K562 (cell line): ENCODE data around the gene WDR91. TPM values are rescaled to one million over a fixed set of nuclear protein-coding genes. Genes with fewer than 3 reads are reported as not detected.

ENCODE experiments used
- ARID4B ChIP-seq: sonication (generic); formaldehyde crosslinking; IDR thresholded peaks from 2 replicates; pipeline ENCODE4 v1.8.0; 2022; ENCODE audit warnings: mild to moderate bottlenecking, missing genetic modification reagents
- CEBPG ChIP-seq, 3 experiments: fragments of 200-800 bp in 1 of 3; sonication (Bioruptor generic) in 1 of 3; sonication (generic) in 1 of 3; formaldehyde crosslinking in 1 of 3; IDR thresholded peaks in 2 of 3; conservative IDR thresholded peaks in 1 of 3; 2 replicates each; pipeline versions ENCODE4 v1.6.1 to v1.8.0; 2016 to 2022; ENCODE audit warnings: missing compliant biosample characterization in 2 of 3, missing genetic modification characterization in 2 of 3, mild to moderate bottlenecking in 1 of 3, missing genetic modification reagents in 1 of 3
- CHD2 ChIP-seq: IDR thresholded peaks from 2 replicates; pipeline ENCODE4 v1.6.1; 2011; ENCODE audit warnings: low read depth, low read length
- DNMT1 ChIP-seq: fragments of 450-650 bp; IDR thresholded peaks from 2 replicates; pipeline ENCODE4 v1.6.1; 2016; ENCODE audit warnings: antibody characterized with exemption, mild to moderate bottlenecking
- EP300 ChIP-seq: IDR thresholded peaks from 2 replicates; pipeline ENCODE4 v1.6.1; 2012; ENCODE audit warnings: low read length, improper control_type of control experiment
- ETS2 ChIP-seq: IDR thresholded peaks from 2 replicates; pipeline ENCODE4 v1.6.1; 2016; ENCODE audit warnings: borderline replicate concordance, missing genetic modification characterization, mild to moderate bottlenecking, moderate library complexity, missing compliant biosample characterization; ENCODE audit not compliant: poor library complexity, severe bottlenecking
- EWSR1 ChIP-seq: fragments of 450-650 bp; IDR thresholded peaks from 2 replicates; pipeline ENCODE4 v1.6.1; 2018; ENCODE audit warnings: borderline replicate concordance, mild to moderate bottlenecking, low read depth, moderate library complexity; ENCODE audit not compliant: partially characterized antibody
- EZH2 ChIP-seq: IDR thresholded peaks from 2 replicates; pipeline ENCODE4 v1.6.1; 2012; ENCODE audit warnings: low read depth, mild to moderate bottlenecking, inconsistent platforms, low read length, borderline replicate concordance
- GTF2A2 ChIP-seq: IDR thresholded peaks from 2 replicates; pipeline ENCODE4 v1.6.1; 2016; ENCODE audit warnings: mild to moderate bottlenecking, missing genetic modification characterization, missing compliant biosample characterization
- HNRNPLL ChIP-seq: fragments of 200-400 bp; formaldehyde crosslinking; IDR thresholded peaks from 2 replicates; pipeline ENCODE4 v1.6.1; 2017; ENCODE audit warnings: low read length, low read depth, mild to moderate bottlenecking; ENCODE audit not compliant: poor library complexity, severe bottlenecking
- MECOM ChIP-seq: fragments of 250-450 bp; sonication (Bioruptor Pico); IDR thresholded peaks from 2 replicates; pipeline ENCODE4 v1.8.0; 2022; ENCODE audit warnings: inconsistent platforms
- SIN3B ChIP-seq: fragments of 450-650 bp; IDR thresholded peaks from 2 replicates; pipeline ENCODE4 v1.6.1; 2017; ENCODE audit warnings: low read depth, mild to moderate bottlenecking, moderate library complexity
- TAF1 ChIP-seq: IDR thresholded peaks from 2 replicates; pipeline ENCODE4 v1.6.1; 2011; ENCODE audit warnings: mild to moderate bottlenecking, low read length, moderate library complexity; ENCODE audit not compliant: insufficient read depth, control insufficient read depth, severe bottlenecking; ENCODE audit errors: extremely low read depth
- TCF7 ChIP-seq: sonication (generic); IDR thresholded peaks from 2 replicates; pipeline ENCODE4 v1.6.1; 2016; ENCODE audit warnings: antibody characterized with exemption, borderline replicate concordance
- TEAD2 ChIP-seq: fragments of 450-650 bp; IDR thresholded peaks from 2 replicates; pipeline ENCODE4 v1.6.1; 2016; ENCODE audit warnings: missing genetic modification characterization, control low read depth, missing compliant biosample characterization
- ZC3H11A ChIP-seq: IDR thresholded peaks from 2 replicates; pipeline ENCODE4 v1.6.1; 2012; ENCODE audit warnings: low read depth, low read length, improper control_type of control experiment
- ZNF224 ChIP-seq: sonication (generic); formaldehyde crosslinking; IDR thresholded peaks from 2 replicates; pipeline ENCODE4 v1.8.0; 2022; ENCODE audit warnings: mild to moderate bottlenecking, missing genetic modification reagents
- ZNF311 ChIP-seq: fragments of 250-450 bp; sonication (Bioruptor Pico); IDR thresholded peaks from 2 replicates; pipeline ENCODE4 v1.4.0; 2020; ENCODE audit warnings: mild to moderate bottlenecking, moderate library complexity
- ZNF354B ChIP-seq: fragments of 250-450 bp; sonication (Bioruptor Pico); IDR thresholded peaks from 2 replicates; pipeline ENCODE4 v1.4.0; 2020
- ZNF398 ChIP-seq: fragments of 250-450 bp; sonication (Bioruptor Pico); IDR thresholded peaks from 2 replicates; pipeline ENCODE4 v1.8.0; 2021; ENCODE audit warnings: moderate library complexity, mild to moderate bottlenecking, inconsistent platforms
- ZNF41 ChIP-seq: fragments of 250-450 bp; sonication (Bioruptor Pico); conservative IDR thresholded peaks from 2 replicates; pipeline ENCODE4 v1.4.0; 2020; ENCODE audit warnings: mild to moderate bottlenecking
- polyA plus RNA-seq, 8 experiments: library from polyadenylated mRNA; depleted of rRNA in 4 of 8; stranded (reverse) in 5 of 8; unstranded in 3 of 8; fragments of >200 nt; fragmentation: Nextera tagmentation in 2 of 8; fragmentation: Illumina TruSeq in 1 of 8; extraction: Ambion mirVana in 2 of 8; extraction: Trizol in 1 of 8; gene quantifications; 2 replicates each; pipeline versions ENCODE4 v1.2.1 to v1.2.3, GENCODE V29; 2011 to 2014; ENCODE audit warnings: inconsistent platforms in 1 of 8, missing spikeins in 1 of 8
- total RNA-seq, 7 experiments: library from RNA; depleted of rRNA in 6 of 7; stranded (reverse); fragments of >200 nt in 6 of 7; fragmentation: Illumina TruSeq in 2 of 7; extraction: Trizol in 2 of 7; gene quantifications; 2 replicates each; pipeline versions ENCODE4 v1.2.1 to v1.2.3, GENCODE V29; 2011 to 2021; ENCODE audit warnings: low replicate concordance in 1 of 7

WDR91 gene
- total and polyA plus RNA-seq, 9 of the 15 experiments (the other 6 are each of a cell fraction or from before 2014, with no cell fraction given), result 1.9 to 18.2 (median 9.8) TPM

- TF ChIP-seq ARID4B (CRISPR knock-in tag) (peak; percentile 95), CHD2 (peak; percentile 66), HNRNPLL (peak; percentile 81), MECOM (CRISPR knock-in tag) (no peak), ZNF311 (no peak), EP300 (peak; percentile 49; the same call in 1 of the 2 replicates), TAF1 (peak; percentile 93), ZNF354B (CRISPR knock-in tag) (peak; percentile 54; the same call in 1 of the 2 replicates), GTF2A2 (peak; percentile 57; the same call in 1 of the 2 replicates), ETS2 (tag) (no peak), CEBPG (CRISPR knock-in tag; IDR thresholded peaks at IDR 0.05) (peak; percentile 51; the same call in 1 of the 2 replicates), CEBPG (tag; conservative IDR thresholded peaks at IDR 0.05 in 1 of 2, IDR thresholded peaks at IDR 0.05 in 1 of 2) (no peak), SIN3B (peak; percentile 90), TEAD2 (0 out of 2 replicates have a peak, but pooled peaks have one; percentile 17), ZNF398 (CRISPR knock-in tag) (no peak), DNMT1 (no peak), EZH2 (no peak), ZNF41 (peak; percentile 7; the same call in 1 of the 2 replicates), ZC3H11A (0 out of 2 replicates have a peak, but pooled peaks have one; percentile 40), EWSR1 (no peak), ZNF224 (CRISPR knock-in tag) (0 out of 2 replicates have a peak, but pooled peaks have one; percentile 73), TCF7 (peak; percentile 44; the same call in 1 of the 2 replicates)
These were observed 40.9 kb downstream of the WDR91 start, which contains the start of gene CYREN (continued) for GRCh38 chr7:135170274-135170997.
